ENCODE measurements around the gene MAMLD1. TPM values are rescaled to one million over a fixed set of nuclear protein-coding genes. Genes with fewer than 3 reads are reported as not detected.

The MAMLD1 gene
- total RNA-seq, 1 experiment from 2014 or later = 3.2 TPM

DNA sequence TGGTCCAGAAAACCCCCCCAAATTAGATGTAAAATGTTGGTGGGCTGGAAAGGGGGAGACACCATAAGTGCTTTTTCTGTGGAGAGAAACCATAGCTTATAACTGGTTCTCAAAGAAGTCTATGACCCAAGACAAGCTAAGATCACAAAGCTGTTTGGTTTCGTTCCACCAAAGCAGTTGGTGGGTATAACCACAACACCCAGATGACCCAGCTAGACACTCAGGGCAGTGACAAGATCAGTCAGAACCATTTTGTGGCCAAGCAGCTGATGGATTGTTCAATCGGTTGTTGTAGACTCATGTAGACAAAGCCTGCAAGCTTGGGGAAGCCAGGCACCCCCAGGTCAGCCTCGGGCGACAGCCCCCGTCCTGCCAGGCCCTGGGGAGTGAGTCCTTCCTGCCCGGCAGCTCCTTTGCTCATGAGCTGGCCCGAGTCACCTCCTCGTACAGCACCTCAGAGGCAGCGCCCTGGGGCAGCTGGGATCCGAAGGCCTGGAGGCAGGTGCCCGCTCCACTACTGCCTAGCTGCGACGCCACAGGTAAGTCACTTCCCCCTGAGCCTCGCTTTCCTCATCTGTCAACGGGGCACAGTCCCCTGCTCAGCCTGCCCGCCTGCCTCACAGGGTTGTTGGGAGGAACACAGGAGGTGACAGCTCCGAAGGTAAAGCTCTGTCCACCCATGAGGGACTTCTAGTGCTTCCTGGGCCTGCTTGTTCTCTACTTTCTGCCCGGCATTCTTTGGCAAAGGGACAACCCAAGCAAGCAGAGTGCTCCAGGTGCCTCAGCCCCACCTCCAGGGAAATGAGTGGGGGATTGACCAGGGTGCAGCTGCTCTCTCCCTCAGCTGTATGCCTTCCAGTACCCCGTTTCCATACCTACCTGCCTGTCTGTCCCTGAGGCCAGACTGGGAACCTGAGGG lies 140.1 kb downstream of the MAMLD1 start:
- intact Hi-C loops (cut with micrococcal nuclease; ENCODE audit: unreplicated experiment) = no loop called here
- CTCF ChIA-PET = no interaction called here
- Histone ChIP-seq H3K4me3 (ENCODE audit: low read depth, low read length, poor library complexity, severe bottlenecking) (no peak overlapping the region), H3K27me3 (replicated peaks; ENCODE audit: insufficient read depth, low read depth, low read length, poor library complexity) (no peaks in the 10 kb centered on the region), H3K4me1 (ENCODE audit: insufficient read depth, low read length, poor library complexity, severe bottlenecking) (no peaks in the 10 kb centered on the region), H3K36me3 (ENCODE audit: insufficient read depth, low read length, poor library complexity, severe bottlenecking) (no peaks in the 10 kb centered on the region), H3K27ac (ENCODE audit: low read depth, low read length, poor library complexity, severe bottlenecking) (no peak overlapping the region), H3K9me3 (ENCODE audit: low read depth, low read length, poor library complexity, severe bottlenecking) (no peaks in the 10 kb centered on the region)
- TF ChIP-seq, protein P1, sequence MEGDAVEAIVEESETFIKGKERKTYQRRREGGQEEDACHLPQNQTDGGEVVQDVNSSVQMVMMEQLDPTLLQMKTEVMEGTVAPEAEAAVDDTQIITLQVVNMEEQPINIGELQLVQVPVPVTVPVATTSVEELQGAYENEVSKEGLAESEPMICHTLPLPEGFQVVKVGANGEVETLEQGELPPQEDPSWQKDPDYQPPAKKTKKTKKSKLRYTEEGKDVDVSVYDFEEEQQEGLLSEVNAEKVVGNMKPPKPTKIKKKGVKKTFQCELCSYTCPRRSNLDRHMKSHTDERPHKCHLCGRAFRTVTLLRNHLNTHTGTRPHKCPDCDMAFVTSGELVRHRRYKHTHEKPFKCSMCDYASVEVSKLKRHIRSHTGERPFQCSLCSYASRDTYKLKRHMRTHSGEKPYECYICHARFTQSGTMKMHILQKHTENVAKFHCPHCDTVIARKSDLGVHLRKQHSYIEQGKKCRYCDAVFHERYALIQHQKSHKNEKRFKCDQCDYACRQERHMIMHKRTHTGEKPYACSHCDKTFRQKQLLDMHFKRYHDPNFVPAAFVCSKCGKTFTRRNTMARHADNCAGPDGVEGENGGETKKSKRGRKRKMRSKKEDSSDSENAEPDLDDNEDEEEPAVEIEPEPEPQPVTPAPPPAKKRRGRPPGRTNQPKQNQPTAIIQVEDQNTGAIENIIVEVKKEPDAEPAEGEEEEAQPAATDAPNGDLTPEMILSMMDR (conservative IDR thresholded peaks at IDR 0.05; ENCODE audit: low read depth, low read length) = no peak
- TF ChIP-seq EZH2 (IDR thresholded peaks at IDR 0.05; ENCODE audit: borderline replicate concordance, low read depth, low read length, poor library complexity, severe bottlenecking) = no peak
- BruUV-seq (replicated peaks) = no TSS peak
- POLR2A ChIA-PET (ENCODE audit: low non-redundant PET) = no interaction called here
- no peak for DNase-seq (ENCODE audit: low spot score)

- Histone ChIP-seq H3K36me3 (ENCODE audit: insufficient read depth, low read length, poor library complexity, severe bottlenecking) (no peaks in the 10 kb centered on the region), H3K9me3 (ENCODE audit: low read depth, low read length, poor library complexity, severe bottlenecking) (no peaks in the 10 kb centered on the region), H3K4me3 (ENCODE audit: low read depth, low read length, poor library complexity, severe bottlenecking) (no peak overlapping the region), H3K27me3 (replicated peaks; ENCODE audit: insufficient read depth, low read depth, low read length, poor library complexity) (no peaks in the 10 kb centered on the region), H3K27ac (ENCODE audit: low read depth, low read length, poor library complexity, severe bottlenecking) (no peak overlapping the region), H3K4me1 (ENCODE audit: insufficient read depth, low read length, poor library complexity, severe bottlenecking) (no peaks in the 10 kb centered on the region)
- CTCF ChIA-PET = no interaction called here
- no TSS peak for BruUV-seq (replicated peaks)
- intact Hi-C loops (cut with micrococcal nuclease; ENCODE audit: unreplicated experiment) = no loop called here
- no peak for DNase-seq (ENCODE audit: low spot score)
- POLR2A ChIA-PET (ENCODE audit: low non-redundant PET) = no interaction called here
- TF ChIP-seq, protein P1 (conservative IDR thresholded peaks at IDR 0.05; ENCODE audit: low read depth, low read length) = no peak
- no peak for TF ChIP-seq EZH2 (IDR thresholded peaks at IDR 0.05; ENCODE audit: borderline replicate concordance, low read depth, low read length, poor library complexity, severe bottlenecking)
These were observed 140.7 kb downstream of the MAMLD1 start for GRCh38 chrX:150503898-150504219.

DNA sequence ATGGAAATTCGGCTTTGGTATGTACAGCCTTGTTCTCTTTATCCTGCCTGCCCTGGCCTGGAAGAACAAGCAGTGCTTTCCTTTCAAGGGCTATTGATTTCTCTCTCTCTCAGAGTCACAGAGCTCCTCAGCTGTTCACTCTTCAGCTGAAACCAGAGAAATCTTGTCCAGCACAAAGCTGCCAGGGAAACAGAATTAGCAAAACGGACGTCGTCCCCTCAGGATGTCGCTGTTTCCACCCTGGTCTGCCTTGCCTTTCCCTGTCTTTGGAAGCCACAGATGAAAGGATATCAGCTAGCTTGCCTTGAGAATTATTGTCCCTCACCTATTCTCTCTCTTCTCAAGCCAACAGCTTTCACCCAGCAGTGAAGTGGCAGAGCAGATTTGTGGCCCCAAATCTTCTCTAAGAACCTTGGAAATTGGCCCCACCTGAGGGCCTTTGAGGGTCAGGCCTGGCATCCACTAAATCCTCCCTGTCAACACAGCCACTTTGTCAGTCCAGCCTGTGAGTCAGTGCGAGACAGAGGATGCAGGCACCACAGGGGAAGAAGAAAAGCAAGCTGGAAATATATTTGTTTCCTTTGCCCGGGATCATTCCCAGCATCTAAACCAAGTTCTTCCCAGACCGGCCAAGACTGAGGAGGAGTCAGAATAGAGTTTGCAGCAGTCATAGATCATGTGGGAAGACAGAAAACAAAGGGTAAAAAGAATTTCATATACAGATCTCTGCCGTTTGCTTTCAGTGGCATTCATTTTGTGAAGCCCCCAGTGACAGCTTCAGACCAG lies 141.5 kb downstream of the MAMLD1 start:
- TF ChIP-seq EZH2 (IDR thresholded peaks at IDR 0.05; ENCODE audit: borderline replicate concordance, low read depth, low read length, poor library complexity, severe bottlenecking) = no peak
- TF ChIP-seq, protein P1 (conservative IDR thresholded peaks at IDR 0.05; ENCODE audit: low read depth, low read length) = no peak
- ChIA-PET CTCF (no interaction called here), POLR2A (ENCODE audit: low non-redundant PET) (no interaction called here)
- intact Hi-C loops (cut with micrococcal nuclease; ENCODE audit: unreplicated experiment) = no loop called here
- H3K27me3 ChIP-seq (replicated peaks; ENCODE audit: insufficient read depth, low read depth, low read length, poor library complexity) = no peaks in the 10 kb centered on the region
- H3K4me1 ChIP-seq (ENCODE audit: insufficient read depth, low read length, poor library complexity, severe bottlenecking) = no peaks in the 10 kb centered on the region
- no peak overlapping the region for H3K4me3 ChIP-seq (ENCODE audit: low read depth, low read length, poor library complexity, severe bottlenecking)
- DNase-seq (ENCODE audit: low spot score) = no peak
- H3K36me3 ChIP-seq (ENCODE audit: insufficient read depth, low read length, poor library complexity, severe bottlenecking) = no peaks in the 10 kb centered on the region
- no TSS peak for BruUV-seq (replicated peaks)
- no peaks in the 10 kb centered on the region for H3K9me3 ChIP-seq (ENCODE audit: low read depth, low read length, poor library complexity, severe bottlenecking)
- H3K27ac ChIP-seq (ENCODE audit: low read depth, low read length, poor library complexity, severe bottlenecking) = no peak overlapping the region
